ENCODE results near the gene TIMM21.

The TIMM21 gene

GRCh38 chr18:74190086-74190485 lies 41.8 kb downstream of the TIMM21 start:
- H3K4me1 ChIP-seq (ENCODE audit: insufficient read depth, poor library complexity, severe bottlenecking): no peaks in the 10 kb centered on the region
- H3K36me3 ChIP-seq (ENCODE audit: low read depth): no peaks in the 10 kb centered on the region
- H3K4me3 ChIP-seq (ENCODE audit: severe bottlenecking): no peak overlapping the region
- ATAC-seq (ENCODE audit: low read depth) (no peak), DNase-seq (ENCODE audit: low spot score) (no peak)
- TF ChIP-seq CTCF (IDR thresholded peaks at IDR 0.05; ENCODE audit: poor library complexity, severe bottlenecking): no peak
- H3K9me3 ChIP-seq (ENCODE audit: severe bottlenecking): no peaks in the 10 kb centered on the region
- no peak overlapping the region for H3K27ac ChIP-seq (ENCODE audit: poor library complexity, severe bottlenecking)
- H3K27me3 ChIP-seq (ENCODE audit: insufficient read depth, poor library complexity, severe bottlenecking): no peaks in the 10 kb centered on the region

DNA sequence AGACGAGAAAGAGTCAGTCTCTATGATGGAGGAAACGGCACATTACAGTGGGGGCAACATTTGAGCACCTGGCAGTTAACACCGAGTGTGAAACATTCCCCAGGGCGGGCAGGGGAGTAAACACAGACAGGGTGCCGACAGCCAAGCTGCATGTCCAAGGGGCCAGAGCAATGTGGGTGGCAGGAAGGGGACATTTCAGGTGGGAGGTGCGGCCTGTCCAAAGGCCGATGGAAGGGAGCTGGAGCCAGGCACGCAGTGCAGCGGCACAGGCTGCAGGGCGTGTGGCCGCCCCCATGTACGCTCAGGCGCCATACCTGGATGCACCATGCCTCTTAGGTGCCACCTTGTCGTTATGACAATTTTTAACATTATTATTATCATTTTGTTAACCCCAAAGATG lies 43.3 kb downstream of the TIMM21 start:
- no peak for TF ChIP-seq CTCF (IDR thresholded peaks at IDR 0.05; ENCODE audit: poor library complexity, severe bottlenecking)
- H3K36me3 ChIP-seq (ENCODE audit: low read depth): no peaks in the 10 kb centered on the region
- H3K4me1 ChIP-seq (ENCODE audit: insufficient read depth, poor library complexity, severe bottlenecking): no peaks in the 10 kb centered on the region
- H3K27me3 ChIP-seq (ENCODE audit: insufficient read depth, poor library complexity, severe bottlenecking): no peaks in the 10 kb centered on the region
- H3K4me3 ChIP-seq (ENCODE audit: severe bottlenecking): no peak overlapping the region
- DNase-seq (ENCODE audit: low spot score) (no peak), ATAC-seq (ENCODE audit: low read depth) (no peak)
- no peak overlapping the region for H3K27ac ChIP-seq (ENCODE audit: poor library complexity, severe bottlenecking)
- no peaks in the 10 kb centered on the region for H3K9me3 ChIP-seq (ENCODE audit: severe bottlenecking)

DNA sequence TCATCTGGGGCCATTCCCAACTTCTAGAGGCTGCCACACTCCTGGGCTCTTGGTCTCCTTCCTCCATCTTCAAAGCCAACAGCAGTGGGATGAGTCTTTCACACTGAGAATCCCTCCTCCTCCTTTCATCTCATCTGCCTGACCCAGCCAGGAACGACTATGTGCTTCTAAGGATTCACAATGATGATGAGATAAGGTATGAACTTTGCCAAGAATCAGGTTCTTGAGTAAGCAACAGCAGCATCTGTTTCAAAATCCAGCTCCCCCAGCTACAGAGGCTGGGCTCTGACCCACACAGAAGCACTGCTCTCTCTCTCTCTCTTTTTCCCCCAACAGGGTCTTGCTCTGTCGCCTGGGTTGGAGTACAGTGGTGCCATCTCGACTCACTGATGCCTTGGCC lies 46.4 kb downstream of the TIMM21 start:
- TF ChIP-seq CTCF (IDR thresholded peaks at IDR 0.05; ENCODE audit: poor library complexity, severe bottlenecking): no peak
- no peaks in the 10 kb centered on the region for H3K4me1 ChIP-seq (ENCODE audit: insufficient read depth, poor library complexity, severe bottlenecking)
- no peak for ATAC-seq (ENCODE audit: low read depth)

GRCh38 chr18:74196220-74197119 lies 48.1 kb downstream of the TIMM21 start:
- no peaks in the 10 kb centered on the region for H3K27me3 ChIP-seq (ENCODE audit: insufficient read depth, poor library complexity, severe bottlenecking)
- peak; percentile 81 for ATAC-seq (ENCODE audit: low read depth)
- no peaks in the 10 kb centered on the region for H3K36me3 ChIP-seq (ENCODE audit: low read depth)
- no peak for DNase-seq (ENCODE audit: low spot score)
- peak overlapping the region; percentile 11 for H3K4me3 ChIP-seq (ENCODE audit: severe bottlenecking)
- TF ChIP-seq CTCF (IDR thresholded peaks at IDR 0.05; ENCODE audit: poor library complexity, severe bottlenecking): peak; percentile 94
- no peaks in the 10 kb centered on the region for H3K4me1 ChIP-seq (ENCODE audit: insufficient read depth, poor library complexity, severe bottlenecking)
- no peaks in the 10 kb centered on the region for H3K9me3 ChIP-seq (ENCODE audit: severe bottlenecking)
- no peak overlapping the region for H3K27ac ChIP-seq (ENCODE audit: poor library complexity, severe bottlenecking)

More for the DNA sequence above, 46.4 kb downstream of the TIMM21 start:
- no peak for DNase-seq (ENCODE audit: low spot score)
- H3K36me3 ChIP-seq (ENCODE audit: low read depth): no peaks in the 10 kb centered on the region
- H3K4me3 ChIP-seq (ENCODE audit: severe bottlenecking): no peak overlapping the region
- H3K27ac ChIP-seq (ENCODE audit: poor library complexity, severe bottlenecking): no peak overlapping the region
- no peaks in the 10 kb centered on the region for H3K27me3 ChIP-seq (ENCODE audit: insufficient read depth, poor library complexity, severe bottlenecking)
- no peaks in the 10 kb centered on the region for H3K9me3 ChIP-seq (ENCODE audit: severe bottlenecking)
